Stimulated activated memory B cell treated with anti-CD40 and anti-IgM and Interleukin-4, amounts not matched to agents 10 μg/mL and 1 μg/mL and 100 μg/mL, for 72 hours (primary cell): ENCODE data around the gene RBBP8NL.
A peak's percentile ranks its signal among the peaks of the same experiment; 100 is the strongest.
"Not testable (repeated sequence)": the region's sequence is repeated elsewhere in the genome, so short reads cannot be mapped to it uniquely, and the experiment has no call there.

Experiments used
- ATAC-seq: fragments of 150-1000 bp; cut with Tn5 transposase; 2 replicates; pipeline ENCODE4 v1.10.0; 2021
- H3K27ac Mint-ChIP-seq: one replicate; pipeline ENCODE4 v1.8.0; 2022; ENCODE audit warnings: mild to moderate bottlenecking, mixed read lengths
- H3K27me3 Mint-ChIP-seq: one replicate; pipeline ENCODE4 v1.8.0; 2022; ENCODE audit warnings: mixed read lengths
- H3K36me3 Mint-ChIP-seq: one replicate; pipeline ENCODE4 v1.8.0; 2022; ENCODE audit warnings: mixed read lengths
- H3K4me1 Mint-ChIP-seq: one replicate; pipeline ENCODE4 v1.8.0; 2022; ENCODE audit warnings: mixed read lengths
- H3K4me3 Mint-ChIP-seq: one replicate; pipeline ENCODE4 v1.8.0; 2022; ENCODE audit warnings: mild to moderate bottlenecking, moderate library complexity, mixed read lengths
- H3K9me3 Mint-ChIP-seq: one replicate; pipeline ENCODE4 v1.8.0; 2022; ENCODE audit warnings: mixed read lengths

RBBP8NL gene

GRCh38 chr20:62376112-62377063, 51.0 kb downstream of the RBBP8NL start:
- Mint-ChIP-seq H3K9me3 (no peaks in the 10 kb centered on the region), H3K36me3 (no peaks in the 10 kb centered on the region), H3K4me3 (no peak overlapping the region), H3K4me1 (peaks cover 12% of the 10 kb centered on the region), H3K27me3 (peaks cover 10% of the 10 kb centered on the region), H3K27ac (no peak overlapping the region)
- no peak for ATAC-seq

- Mint-ChIP-seq H3K27me3 (peaks cover 10% of the 10 kb centered on the region), H3K27ac (peak overlapping the region; percentile 22), H3K36me3 (no peaks in the 10 kb centered on the region), H3K9me3 (no peaks in the 10 kb centered on the region), H3K4me3 (no peak overlapping the region), H3K4me1 (peaks cover 13% of the 10 kb centered on the region)
- no peak for ATAC-seq
Measured at GRCh38 chr20:62374331-62375152, 52.8 kb downstream of the RBBP8NL start.

DNA sequence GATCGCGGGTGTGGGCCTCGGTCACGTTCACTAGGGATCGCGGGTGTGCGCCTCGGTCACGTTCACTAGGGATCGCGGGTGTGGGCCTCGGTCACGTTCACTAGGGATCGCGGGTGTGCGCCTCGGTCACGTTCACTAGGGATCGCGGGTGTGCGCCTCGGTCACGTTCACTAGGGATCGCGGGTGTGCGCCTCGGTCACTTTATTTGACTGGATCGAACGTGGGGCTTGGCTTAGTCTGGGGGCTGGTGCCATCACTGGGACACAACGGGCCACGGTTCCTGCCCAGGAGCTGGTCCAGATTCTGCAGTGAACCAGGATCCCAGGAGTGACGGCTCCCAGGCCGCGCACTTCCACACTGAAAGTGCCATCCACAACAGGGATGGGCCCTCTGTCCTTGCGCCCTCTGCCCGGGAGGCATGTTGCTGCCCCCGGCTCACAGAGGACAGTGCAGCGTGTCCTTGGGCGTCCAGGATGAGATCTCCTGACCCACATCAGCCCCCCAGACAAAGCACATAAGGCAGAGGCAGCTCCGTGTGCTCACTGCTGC, 53.6 kb downstream of the RBBP8NL start:
- ATAC-seq, H3K36me3 Mint-ChIP-seq, H3K9me3 Mint-ChIP-seq, H3K4me3 Mint-ChIP-seq: not testable (repeated sequence)
- peaks cover 22% of the 10 kb centered on the region for H3K4me1 Mint-ChIP-seq
- H3K27ac Mint-ChIP-seq = peak overlapping the region; percentile 22
- peaks cover 17% of the 10 kb centered on the region for H3K27me3 Mint-ChIP-seq

- H3K36me3 Mint-ChIP-seq = no peaks in the 10 kb centered on the region
Measured at GRCh38 chr20:62372042-62372993, 55.0 kb downstream of the RBBP8NL start.

DNA sequence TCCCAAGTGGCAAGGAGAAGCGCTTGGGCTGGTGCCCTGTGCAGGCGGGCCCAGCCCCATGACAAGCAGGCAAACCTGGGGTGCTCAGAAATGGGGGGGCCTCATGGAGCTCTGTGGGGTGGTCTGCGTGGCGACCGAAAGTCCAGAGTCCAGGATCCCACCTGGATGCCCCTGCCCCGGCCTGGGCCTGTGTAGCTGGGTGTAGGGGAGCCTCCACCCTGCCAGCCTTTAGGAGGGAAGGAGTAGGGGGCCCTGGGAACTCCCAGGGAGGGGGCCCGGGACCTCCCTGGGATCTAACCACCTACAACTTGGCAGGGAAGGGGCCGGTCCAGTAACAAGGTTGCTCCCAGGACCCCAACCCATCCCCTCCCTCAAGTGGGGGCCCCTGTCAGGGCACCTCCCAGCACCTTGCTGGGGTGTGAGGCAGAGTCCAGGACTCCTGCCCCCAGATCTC, 55.7 kb downstream of the RBBP8NL start:
- Mint-ChIP-seq H3K27me3 (peaks cover 24% of the 10 kb centered on the region), H3K36me3 (no peaks in the 10 kb centered on the region), H3K4me3 (no peak overlapping the region), H3K9me3 (no peaks in the 10 kb centered on the region), H3K27ac (no peak overlapping the region), H3K4me1 (peaks cover 35% of the 10 kb centered on the region)
- ATAC-seq = no peak

More at GRCh38 chr20:62372042-62372993, 55.0 kb downstream of the RBBP8NL start:
- Mint-ChIP-seq H3K9me3 (no peaks in the 10 kb centered on the region), H3K27me3 (peaks cover 24% of the 10 kb centered on the region), H3K27ac (peak overlapping the region; percentile 8), H3K4me1 (peaks cover 35% of the 10 kb centered on the region), H3K4me3 (no peak overlapping the region)
- no peak for ATAC-seq

GRCh38 chr20:62370807-62371587, 56.3 kb downstream of the RBBP8NL start:
- peaks cover 36% of the 10 kb centered on the region for H3K4me1 Mint-ChIP-seq
- no peaks in the 10 kb centered on the region for H3K36me3 Mint-ChIP-seq
- no peaks in the 10 kb centered on the region for H3K9me3 Mint-ChIP-seq
- H3K4me3 Mint-ChIP-seq = no peak overlapping the region
- peaks cover 24% of the 10 kb centered on the region for H3K27me3 Mint-ChIP-seq
- no peak for ATAC-seq
- no peak overlapping the region for H3K27ac Mint-ChIP-seq

DNA sequence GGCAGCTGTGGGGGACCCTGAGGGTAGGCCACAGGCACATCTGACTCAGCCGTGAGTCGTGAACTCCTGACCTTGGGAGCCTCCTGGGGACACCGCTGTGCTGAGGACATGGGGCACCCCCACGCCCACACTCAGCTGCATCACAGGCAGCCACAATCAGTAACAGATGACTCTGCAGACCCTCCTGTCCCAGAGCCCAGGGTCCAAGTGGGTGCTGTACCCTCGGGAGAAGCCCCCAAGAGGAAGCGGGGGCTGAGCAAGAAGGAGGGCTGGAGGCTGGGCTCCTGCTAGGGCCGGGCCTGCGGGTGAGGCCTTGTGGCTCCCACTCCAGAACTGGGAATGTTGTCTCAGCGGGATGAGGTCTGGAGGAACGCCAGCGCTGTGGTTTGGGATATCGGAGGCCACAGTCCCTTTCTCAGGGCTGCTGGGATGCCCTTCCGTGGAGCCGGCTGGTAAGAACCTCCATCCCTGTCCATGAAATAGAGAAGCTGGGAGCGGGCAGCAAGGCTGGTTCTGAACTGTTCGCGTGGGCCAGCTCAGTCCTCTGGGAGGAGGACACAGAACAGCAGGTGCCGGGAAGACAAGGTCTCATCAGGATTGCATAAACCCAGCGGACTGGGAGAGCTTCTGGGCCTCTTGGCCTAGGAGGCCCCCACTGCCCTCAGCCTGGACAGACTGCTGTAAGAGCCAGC, 57.1 kb downstream of the RBBP8NL start:
- H3K9me3 Mint-ChIP-seq = no peaks in the 10 kb centered on the region
- H3K27ac Mint-ChIP-seq = no peak overlapping the region
- peaks cover 24% of the 10 kb centered on the region for H3K27me3 Mint-ChIP-seq
- no peaks in the 10 kb centered on the region for H3K36me3 Mint-ChIP-seq
- peaks cover 43% of the 10 kb centered on the region for H3K4me1 Mint-ChIP-seq
- no peak overlapping the region for H3K4me3 Mint-ChIP-seq
- peak; percentile 41 for ATAC-seq

- Mint-ChIP-seq H3K27ac (no peak overlapping the region), H3K27me3 (peaks cover 24% of the 10 kb centered on the region), H3K4me1 (peaks cover 48% of the 10 kb centered on the region), H3K9me3 (no peaks in the 10 kb centered on the region), H3K4me3 (no peak overlapping the region), H3K36me3 (no peaks in the 10 kb centered on the region)
- no peak for ATAC-seq
Measured at GRCh38 chr20:62369815-62370114, 57.6 kb downstream of the RBBP8NL start.

DNA sequence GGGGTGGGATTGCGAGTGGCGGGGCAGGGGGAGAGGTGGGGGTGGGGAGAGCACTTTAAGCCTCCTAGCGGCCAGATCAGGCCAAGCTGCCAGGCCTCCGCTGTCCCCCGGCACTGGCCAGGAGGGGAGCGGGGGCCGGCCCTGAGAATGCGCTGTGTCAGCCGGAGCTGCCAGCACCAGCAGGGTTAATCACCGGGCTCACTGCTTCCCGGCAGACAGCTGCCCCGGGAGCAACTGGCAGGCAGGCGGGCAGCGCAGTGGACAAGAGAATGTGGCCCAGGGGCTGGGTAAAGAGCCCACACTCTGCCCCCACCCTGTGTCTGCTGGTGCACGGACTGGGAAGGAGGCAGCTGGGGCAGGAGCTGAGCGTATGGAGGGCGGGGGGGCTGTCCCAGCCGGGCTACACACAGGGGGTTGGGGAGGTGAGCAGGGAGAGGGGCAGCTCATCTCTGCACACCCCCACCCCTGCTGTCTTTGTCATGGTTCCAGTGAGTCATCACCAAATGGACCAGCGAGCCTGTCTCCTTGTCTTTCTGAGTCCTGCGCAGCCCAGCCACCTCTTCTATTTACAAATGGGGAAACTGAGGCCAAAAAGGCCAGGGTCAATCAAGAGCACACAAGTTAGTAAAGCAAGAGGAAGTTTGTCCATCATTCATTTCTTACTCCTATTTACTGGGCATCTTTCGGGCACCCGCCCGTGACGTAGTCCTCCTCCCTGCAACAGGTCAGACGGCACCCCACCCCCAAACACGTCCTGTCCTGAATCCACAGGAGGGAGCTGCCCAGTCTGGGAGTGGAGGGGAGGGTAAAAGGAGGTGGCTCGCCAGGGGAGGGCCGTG, 58.1 kb downstream of the RBBP8NL start:
- Mint-ChIP-seq H3K36me3 (no peaks in the 10 kb centered on the region), H3K9me3 (no peaks in the 10 kb centered on the region), H3K4me3 (peak overlapping the region; percentile 14), H3K4me1 (peaks cover 48% of the 10 kb centered on the region), H3K27ac (peak overlapping the region; percentile 79), H3K27me3 (peaks cover 24% of the 10 kb centered on the region)
- no peak for ATAC-seq

GRCh38 chr20:62368392-62368975, 58.9 kb downstream of the RBBP8NL start:
- Mint-ChIP-seq H3K4me1 (peaks cover 51% of the 10 kb centered on the region), H3K9me3 (no peaks in the 10 kb centered on the region), H3K36me3 (no peaks in the 10 kb centered on the region), H3K27ac (peak overlapping the region; percentile 79), H3K27me3 (peaks cover 24% of the 10 kb centered on the region), H3K4me3 (peak overlapping the region; percentile 83)
- no peak for ATAC-seq

DNA sequence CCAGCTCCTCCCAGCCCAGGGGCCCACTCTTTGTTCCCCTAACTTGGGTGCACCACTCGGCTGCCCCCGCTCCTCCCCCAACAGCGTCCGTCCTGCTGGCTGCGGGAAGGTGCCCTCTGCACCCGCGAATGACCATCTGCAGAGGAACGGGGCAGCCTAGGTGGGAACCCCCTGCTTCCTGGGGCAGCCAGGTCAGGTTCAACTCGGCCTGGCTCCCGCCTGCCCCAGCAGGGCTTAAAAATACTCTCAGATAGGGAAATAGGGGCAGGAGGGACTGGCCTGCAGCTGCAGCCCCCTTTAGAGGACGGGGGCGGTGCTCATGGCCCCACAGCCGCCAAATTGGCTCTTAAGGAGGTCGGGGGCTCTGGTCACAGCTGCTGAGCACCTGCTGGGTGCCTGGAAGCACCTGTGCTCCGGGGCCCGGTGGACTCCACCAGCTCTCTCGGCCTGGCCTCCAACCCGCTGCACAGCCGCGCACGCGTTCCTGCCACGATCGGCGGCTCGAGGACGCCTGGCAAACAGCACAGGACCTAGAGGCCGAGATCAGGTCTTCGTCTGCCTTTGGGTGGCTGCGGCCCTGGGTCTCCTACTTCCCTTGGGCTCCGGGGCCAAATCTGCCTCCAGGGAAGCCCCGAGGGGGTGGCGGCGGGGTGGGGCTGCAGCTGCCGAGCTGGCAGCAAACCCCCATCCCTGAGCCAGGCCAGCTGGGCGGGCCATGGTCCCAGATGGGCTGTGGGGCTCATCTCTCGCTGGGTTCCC, 59.5 kb downstream of the RBBP8NL start:
- H3K4me1 Mint-ChIP-seq = peaks cover 48% of the 10 kb centered on the region
- no peak for ATAC-seq
- peaks cover 18% of the 10 kb centered on the region for H3K27me3 Mint-ChIP-seq
- H3K9me3 Mint-ChIP-seq = no peaks in the 10 kb centered on the region
- H3K36me3 Mint-ChIP-seq = no peaks in the 10 kb centered on the region
- peak overlapping the region; percentile 79 for H3K27ac Mint-ChIP-seq
- peak overlapping the region; percentile 83 for H3K4me3 Mint-ChIP-seq

- peaks cover 14% of the 10 kb centered on the region for H3K27me3 Mint-ChIP-seq
- peaks cover 46% of the 10 kb centered on the region for H3K4me1 Mint-ChIP-seq
- no peaks in the 10 kb centered on the region for H3K36me3 Mint-ChIP-seq
- H3K9me3 Mint-ChIP-seq = no peaks in the 10 kb centered on the region
- H3K4me3 Mint-ChIP-seq = peak within 1 kb of the TSS; percentile 83
- peak within 1 kb of the TSS; percentile 79 for H3K27ac Mint-ChIP-seq
- peak; percentile 67 for ATAC-seq
Measured at GRCh38 chr20:62367136-62367632, 60.2 kb downstream of the RBBP8NL start, which contains the start of gene LAMA5. LAMA5 (minus strand) TSS chr20:62367312; CDS start chr20:62367245, 67 bp downstream.
